D721Med (cell line): ENCODE results near the gene NDUFC2.
"Not testable (repeated sequence)": the region's sequence is repeated elsewhere in the genome, so short reads cannot be mapped to it uniquely, and the experiment has no call there.

ENCODE experiments used
- DNase-seq: peaks from one replicate; pipeline ENCODE4 v3.0.0; 2011; ENCODE audit warnings: low spot score; ENCODE audit not compliant: insufficient read length
- FAIRE-seq: peaks from 2 replicates; lab custom pipeline; 2011; peaks lifted over from hg19 to GRCh38; lab: Jason Lieb, UNC
- CTCF ChIP-seq: IDR thresholded peaks from 2 replicates; pipeline ENCODE4 v1.5.1; 2012; ENCODE audit warnings: mild to moderate bottlenecking, control low read depth; ENCODE audit not compliant: insufficient read depth; ENCODE audit errors: missing control alignments

Gene NDUFC2

DNA sequence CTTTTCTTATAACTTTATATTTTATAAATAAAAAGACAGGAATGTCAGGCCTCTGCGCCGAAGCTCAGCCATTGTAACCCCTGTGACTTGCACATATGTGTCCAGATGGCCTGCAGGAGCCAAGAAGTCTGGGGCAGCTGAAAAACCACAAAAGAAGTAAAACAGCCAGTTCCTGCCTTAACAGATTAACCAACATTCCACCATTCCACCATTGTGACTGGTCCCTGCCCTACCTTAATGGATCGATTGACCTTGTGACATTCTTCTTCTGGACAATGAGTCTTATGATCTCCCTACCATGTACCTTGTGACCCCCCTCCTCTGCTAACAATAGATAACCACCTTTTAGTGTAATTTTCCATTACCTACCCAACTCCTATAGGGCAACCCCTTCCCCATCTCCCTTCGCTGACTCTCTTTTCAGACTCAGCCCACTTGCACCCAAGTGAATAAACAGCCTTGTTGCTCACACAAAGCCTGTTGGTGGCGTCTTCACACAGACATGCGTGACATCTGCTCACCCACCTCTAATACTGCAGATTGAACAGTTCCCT is 6.9 kb upstream of the NDUFC2 start:
- DNase-seq, FAIRE-seq: not testable (repeated sequence)
- TF ChIP-seq CTCF, result peak; percentile 4

- DNase-seq (no peak), FAIRE-seq (no peak)
- no peak for TF ChIP-seq CTCF
Observed at GRCh38 chr11:78085972-78086371, 6.3 kb upstream of the NDUFC2 start.

- not testable (repeated sequence) for DNase-seq, FAIRE-seq
Observed at GRCh38 chr11:78084506-78084905, 4.8 kb upstream of the NDUFC2 start.

GRCh38 chr11:78083021-78083420 is 3.4 kb upstream of the NDUFC2 start:
- DNase-seq, result no peak
- no peak for TF ChIP-seq CTCF
- no peak for FAIRE-seq

DNA sequence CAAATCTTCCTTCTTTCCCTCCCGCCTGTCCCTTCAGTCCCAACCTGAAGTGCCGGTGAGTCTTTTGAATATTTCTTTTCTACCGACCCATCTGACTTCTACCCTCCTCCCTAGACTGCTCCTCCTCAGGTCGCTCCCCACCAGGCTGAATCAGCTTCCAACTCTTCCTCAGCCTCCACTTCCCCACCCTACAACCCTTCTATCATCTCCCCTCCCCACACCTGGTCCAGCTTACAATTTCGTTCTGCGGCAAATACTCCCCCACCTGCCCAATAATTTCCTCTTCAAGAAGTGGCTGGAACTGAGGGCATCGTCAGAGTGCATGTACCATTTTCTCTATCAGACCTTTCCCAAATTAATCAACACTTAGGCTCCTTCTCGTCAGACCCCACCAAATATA is 2.5 kb upstream of the NDUFC2 start:
- FAIRE-seq, result no peak
- DNase-seq, result no peak
- TF ChIP-seq CTCF, result no peak

DNA sequence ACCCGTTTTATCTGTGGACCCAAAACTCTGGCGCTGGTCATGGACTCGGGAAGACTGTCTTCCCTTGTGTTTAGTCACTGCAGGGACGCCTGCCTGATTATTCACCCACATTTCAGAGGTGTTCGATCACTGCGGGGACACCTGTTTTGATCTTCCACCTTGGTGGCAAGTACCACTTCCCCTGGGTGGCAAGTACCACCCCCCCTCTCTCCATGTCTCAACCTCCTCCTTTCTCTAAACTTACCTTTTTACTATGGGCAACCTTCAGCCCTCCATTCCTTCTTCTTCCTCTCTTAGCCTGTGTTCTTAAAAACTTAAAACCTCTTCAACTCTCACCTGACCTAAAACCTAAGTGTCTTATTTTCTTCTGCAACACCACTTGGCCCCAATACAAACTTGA is 1.9 kb upstream of the NDUFC2 start:
- DNase-seq (no peak), FAIRE-seq (no peak)
- TF ChIP-seq CTCF, result no peak

GRCh38 chr11:78080818-78081495 is 1.3 kb upstream of the NDUFC2 start:
- FAIRE-seq, result no peak
- no peak for TF ChIP-seq CTCF
- no peak for DNase-seq
